Measurements from ENCODE around the gene FMR1NB.

Gene FMR1NB

GRCh38 chrX:147981038-147981752, at the start of gene FMR1NB:
FMR1NB (plus strand) TSS chrX:147981337; CDS start chrX:147981403, 66 bp downstream.
- FAIRE-seq (no peak), DNase-seq (ENCODE audit: insufficient read length, low spot score) (no peak)

GRCh38 chrX:147933815-147934214, 47.3 kb upstream of the FMR1NB start:
- no peak for FAIRE-seq
- DNase-seq (ENCODE audit: insufficient read length, low spot score), result no peak

- DNase-seq (ENCODE audit: insufficient read length, low spot score), result no peak
- no peak for FAIRE-seq
These were observed 45.9 kb upstream of the FMR1NB start for GRCh38 chrX:147935156-147935758.

- DNase-seq (ENCODE audit: insufficient read length, low spot score) (no peak), FAIRE-seq (no peak)
These were observed 35.9 kb upstream of the FMR1NB start for GRCh38 chrX:147945286-147945685.

GRCh38 chrX:147948531-147948930, 32.6 kb upstream of the FMR1NB start:
- FAIRE-seq, result no peak

GRCh38 chrX:147950352-147950751, 30.8 kb upstream of the FMR1NB start:
- DNase-seq (ENCODE audit: insufficient read length, low spot score), result no peak
- no peak for FAIRE-seq

More at GRCh38 chrX:147948531-147948930, 32.6 kb upstream of the FMR1NB start:
- DNase-seq (ENCODE audit: insufficient read length, low spot score), result no peak

- DNase-seq (ENCODE audit: insufficient read length, low spot score) (no peak), FAIRE-seq (no peak)
These were observed 27.2 kb upstream of the FMR1NB start for GRCh38 chrX:147953976-147954375.

GRCh38 chrX:147957291-147957690, 23.8 kb upstream of the FMR1NB start:
- DNase-seq (ENCODE audit: insufficient read length, low spot score), result no peak
- FAIRE-seq, result no peak

- no peak for FAIRE-seq
- peak; percentile 8 for DNase-seq (ENCODE audit: insufficient read length, low spot score)
These were observed 22.8 kb upstream of the FMR1NB start for GRCh38 chrX:147958291-147958690.

GRCh38 chrX:147960722-147961121, 20.4 kb upstream of the FMR1NB start:
- DNase-seq (ENCODE audit: insufficient read length, low spot score) (no peak), FAIRE-seq (no peak)

GRCh38 chrX:147962476-147962875, 18.7 kb upstream of the FMR1NB start:
- no peak for FAIRE-seq
- no peak for DNase-seq (ENCODE audit: insufficient read length, low spot score)

- DNase-seq (ENCODE audit: insufficient read length, low spot score) (peak; percentile 5), FAIRE-seq (no peak)
These were observed 2.2 kb upstream of the FMR1NB start for GRCh38 chrX:147978931-147979330.

- no peak for DNase-seq (ENCODE audit: insufficient read length, low spot score)
These were observed 39.2 kb downstream of the FMR1NB start for GRCh38 chrX:148020329-148020728.

GRCh38 chrX:148024425-148025148, 43.5 kb downstream of the FMR1NB start:
- FAIRE-seq (no peak), DNase-seq (ENCODE audit: insufficient read length, low spot score) (no peak)

More at GRCh38 chrX:148020329-148020728, 39.2 kb downstream of the FMR1NB start:
- FAIRE-seq, result no peak

- FAIRE-seq, result no peak
- DNase-seq (ENCODE audit: insufficient read length, low spot score), result no peak
These were observed 54.2 kb downstream of the FMR1NB start for GRCh38 chrX:148035380-148035779.

GRCh38 chrX:148037020-148037419, 55.9 kb downstream of the FMR1NB start:
- DNase-seq (ENCODE audit: insufficient read length, low spot score), result no peak
- FAIRE-seq, result no peak

- no peak for DNase-seq (ENCODE audit: insufficient read length, low spot score)
- no peak for FAIRE-seq
These were observed 62.2 kb downstream of the FMR1NB start for GRCh38 chrX:148043271-148043855.

GRCh38 chrX:148047200-148047599, 66.1 kb downstream of the FMR1NB start:
- FAIRE-seq (no peak), DNase-seq (ENCODE audit: insufficient read length, low spot score) (no peak)

GRCh38 chrX:148049441-148049840, 68.3 kb downstream of the FMR1NB start:
- FAIRE-seq, result no peak

GRCh38 chrX:148051973-148052372, 70.8 kb downstream of the FMR1NB start:
- FAIRE-seq, result no peak
- DNase-seq (ENCODE audit: insufficient read length, low spot score), result no peak

More at GRCh38 chrX:148049441-148049840, 68.3 kb downstream of the FMR1NB start:
- peak; percentile 2 for DNase-seq (ENCODE audit: insufficient read length, low spot score)

GRCh38 chrX:148067285-148067684, 86.1 kb downstream of the FMR1NB start:
- no peak for FAIRE-seq

More at GRCh38 chrX:148067285-148067684, 86.1 kb downstream of the FMR1NB start:
- no peak for DNase-seq (ENCODE audit: insufficient read length, low spot score)
